Muscle layer of duodenum (tissue), 2 donors: Measurements from ENCODE around the gene OXCT1.
"Not testable (repeated sequence)": the region's sequence is repeated elsewhere in the genome, so short reads cannot be mapped to it uniquely, and the experiment has no call there.

Experiments
- H3K27ac ChIP-seq: one replicate; pipeline ENCODE4 v1.7.0; 2013; ENCODE audit warnings: mild to moderate bottlenecking, low read length
- H3K27me3 ChIP-seq: one replicate; pipeline ENCODE4 v1.7.0; 2013; ENCODE audit warnings: low read depth, mild to moderate bottlenecking, control low read depth, low read length
- H3K36me3 ChIP-seq, 2 donors: one replicate each; pipeline ENCODE4 v1.7.0; 2013; ENCODE audit warnings: low read length in 2 of 2, control low read depth in 1 of 2, mild to moderate bottlenecking in 1 of 2; ENCODE audit not compliant: insufficient read depth in 2 of 2, control insufficient read depth in 1 of 2
- H3K4me1 ChIP-seq, 2 donors: one replicate each; pipeline ENCODE4 v1.7.0; 2013; ENCODE audit warnings: low read length in 2 of 2, mild to moderate bottlenecking in 2 of 2, control low read depth in 1 of 2, moderate library complexity in 1 of 2; ENCODE audit not compliant: insufficient read depth in 2 of 2, control insufficient read depth in 1 of 2
- H3K4me3 ChIP-seq, 2 donors: one replicate each; pipeline ENCODE4 v1.7.0; 2013; ENCODE audit warnings: low read length in 2 of 2, low read depth in 1 of 2, mild to moderate bottlenecking in 1 of 2
- H3K9me3 ChIP-seq, 2 donors: one replicate each; pipeline ENCODE4 v1.7.0; 2013; ENCODE audit warnings: low read length in 2 of 2, control low read depth in 1 of 2, mild to moderate bottlenecking in 1 of 2; ENCODE audit not compliant: control insufficient read depth in 1 of 2
- donor health status: healthy.

The OXCT1 gene

GRCh38 chr5:41870627-41871048 is 413 bp upstream of the OXCT1 start:
- Histone ChIP-seq H3K9me3 (no peaks in the 10 kb centered on the region), H3K27me3 (no peaks in the 10 kb centered on the region), H3K4me1 (peaks cover 4 to 19% of the 10 kb centered on the region in 2 donors)

GRCh38 chr5:41869151-41869723 is 988 bp downstream of the OXCT1 start:
- Histone ChIP-seq H3K4me3 (peak overlapping the region; percentile 82 to 96), H3K27ac (peak overlapping the region; percentile 82), H3K4me1 (peaks cover 4 to 19% of the 10 kb centered on the region in 2 donors), H3K9me3 (no peaks in the 10 kb centered on the region), H3K36me3 (no peaks in the 10 kb centered on the region), H3K27me3 (no peaks in the 10 kb centered on the region)

More at GRCh38 chr5:41870627-41871048, 413 bp upstream of the OXCT1 start:
- H3K4me3 ChIP-seq: peak overlapping the region; percentile 82 to 96
- no peaks in the 10 kb centered on the region for H3K36me3 ChIP-seq
- no peak overlapping the region for H3K27ac ChIP-seq

- no peak overlapping the region for H3K4me3 ChIP-seq
- peaks cover 1 to 6% of the 10 kb centered on the region in 2 donors for H3K4me1 ChIP-seq
- H3K27me3 ChIP-seq: no peaks in the 10 kb centered on the region
- no peaks in the 10 kb centered on the region for H3K9me3 ChIP-seq
- no peak overlapping the region for H3K27ac ChIP-seq
- H3K36me3 ChIP-seq: peaks cover 5 to 15% of the 10 kb centered on the region in 2 donors
Measured at GRCh38 chr5:41863871-41864486, 6.2 kb downstream of the OXCT1 start.

GRCh38 chr5:41858890-41859289 is 11.3 kb downstream of the OXCT1 start:
- no peak overlapping the region for H3K27ac ChIP-seq
- H3K27me3 ChIP-seq: no peaks in the 10 kb centered on the region
- no peaks in the 10 kb centered on the region for H3K9me3 ChIP-seq
- peaks cover 11 to 15% of the 10 kb centered on the region in 2 donors for H3K36me3 ChIP-seq
- no peak overlapping the region for H3K4me3 ChIP-seq
- H3K4me1 ChIP-seq: no peaks in the 10 kb centered on the region

- Histone ChIP-seq H3K27ac (no peak overlapping the region), H3K36me3 (peaks cover 11 to 22% of the 10 kb centered on the region in 2 donors), H3K9me3 (no peaks in the 10 kb centered on the region), H3K4me3 (no peak overlapping the region), H3K27me3 (no peaks in the 10 kb centered on the region), H3K4me1 (no peaks in the 10 kb centered on the region)
Measured at GRCh38 chr5:41857989-41858388, 12.2 kb downstream of the OXCT1 start.

- Histone ChIP-seq H3K27me3 (no peaks in the 10 kb centered on the region), H3K36me3 (peaks cover 13 to 29% of the 10 kb centered on the region in 2 donors), H3K9me3 (no peaks in the 10 kb centered on the region), H3K4me3 (no peak overlapping the region), H3K27ac (no peak overlapping the region), H3K4me1 (no peaks in the 10 kb centered on the region)
Measured at GRCh38 chr5:41856644-41857491, 13.4 kb downstream of the OXCT1 start.

GRCh38 chr5:41852293-41852692 is 17.9 kb downstream of the OXCT1 start:
- H3K36me3 ChIP-seq: peaks cover 23 to 43% of the 10 kb centered on the region in 2 donors

GRCh38 chr5:41851116-41851515 is 19.1 kb downstream of the OXCT1 start:
- Histone ChIP-seq H3K4me1 (no peaks in the 10 kb centered on the region), H3K27ac (no peak overlapping the region), H3K36me3 (peaks cover 23 to 43% of the 10 kb centered on the region in 2 donors), H3K4me3 (no peak overlapping the region), H3K9me3 (no peaks in the 10 kb centered on the region), H3K27me3 (no peaks in the 10 kb centered on the region)

More at GRCh38 chr5:41852293-41852692, 17.9 kb downstream of the OXCT1 start:
- Histone ChIP-seq H3K4me1 (no peaks in the 10 kb centered on the region), H3K27me3 (no peaks in the 10 kb centered on the region), H3K9me3 (no peaks in the 10 kb centered on the region), H3K4me3 (no peak overlapping the region), H3K27ac (no peak overlapping the region)

- H3K4me1 ChIP-seq: no peaks in the 10 kb centered on the region
- H3K9me3 ChIP-seq: no peaks in the 10 kb centered on the region
- peaks cover 23 to 47% of the 10 kb centered on the region in 2 donors for H3K36me3 ChIP-seq
- H3K27ac ChIP-seq: no peak overlapping the region
- no peaks in the 10 kb centered on the region for H3K27me3 ChIP-seq
- H3K4me3 ChIP-seq: no peak overlapping the region
Measured at GRCh38 chr5:41848983-41849382, 21.2 kb downstream of the OXCT1 start.

- not testable (repeated sequence) for H3K4me3 ChIP-seq, H3K27me3 ChIP-seq, H3K9me3 ChIP-seq, H3K27ac ChIP-seq, H3K4me1 ChIP-seq
- peaks cover 12 to 24% of the 10 kb centered on the region in 2 donors for H3K36me3 ChIP-seq
Measured at GRCh38 chr5:41845751-41846150, 24.5 kb downstream of the OXCT1 start.

GRCh38 chr5:41844502-41844901 is 25.7 kb downstream of the OXCT1 start:
- H3K9me3 ChIP-seq: no peaks in the 10 kb centered on the region
- no peak overlapping the region for H3K27ac ChIP-seq
- H3K4me3 ChIP-seq: no peak overlapping the region
- H3K4me1 ChIP-seq: no peaks in the 10 kb centered on the region
- no peaks in the 10 kb centered on the region for H3K27me3 ChIP-seq
- H3K36me3 ChIP-seq: peaks cover 8 to 19% of the 10 kb centered on the region in 2 donors
